HG02943 (cell line): ENCODE data around the gene TP53RK.
A peak's percentile ranks its signal among the peaks of the same experiment; 100 is the strongest.

Experiments
- ATAC-seq: cut with Tn5 transposase; IDR thresholded peaks from one replicate; pipeline ENCODE4 v1.9.1; 2021; ENCODE audit warnings: mild to moderate bottlenecking, low read depth, moderate library complexity; ENCODE audit not compliant: unreplicated experiment

Gene TP53RK

GRCh38 chr20:46689082-46689753, at the start of gene TP53RK:
TP53RK (minus strand) TSS chr20:46689444; CDS start chr20:46689414, 30 bp downstream.
- ATAC-seq = peak; percentile 92

- no peak for ATAC-seq
Measured at GRCh38 chr20:46735436-46735835, 46.2 kb upstream of the TP53RK start.

DNA sequence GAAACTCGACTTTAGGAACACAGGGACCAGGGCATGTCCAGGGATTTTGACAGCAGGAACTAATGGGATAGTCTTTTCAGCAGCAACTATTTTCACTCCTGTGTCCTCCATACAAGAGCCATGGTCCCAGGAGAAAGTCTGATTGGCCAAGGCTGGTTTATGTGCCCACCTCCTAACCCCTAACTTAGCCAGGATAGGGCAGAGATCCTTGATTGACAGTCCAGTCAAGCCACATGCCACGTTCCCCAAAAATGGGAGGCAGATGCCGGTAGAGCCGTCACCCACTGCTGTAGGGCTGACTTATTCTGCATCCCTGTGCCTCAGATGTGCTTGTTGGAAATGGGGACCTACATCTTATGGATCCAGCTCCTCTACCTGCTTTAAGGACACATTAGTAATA, 42.5 kb upstream of the TP53RK start:
- ATAC-seq = no peak

- ATAC-seq = no peak
Measured at GRCh38 chr20:46725186-46726165, 36.2 kb upstream of the TP53RK start.

DNA sequence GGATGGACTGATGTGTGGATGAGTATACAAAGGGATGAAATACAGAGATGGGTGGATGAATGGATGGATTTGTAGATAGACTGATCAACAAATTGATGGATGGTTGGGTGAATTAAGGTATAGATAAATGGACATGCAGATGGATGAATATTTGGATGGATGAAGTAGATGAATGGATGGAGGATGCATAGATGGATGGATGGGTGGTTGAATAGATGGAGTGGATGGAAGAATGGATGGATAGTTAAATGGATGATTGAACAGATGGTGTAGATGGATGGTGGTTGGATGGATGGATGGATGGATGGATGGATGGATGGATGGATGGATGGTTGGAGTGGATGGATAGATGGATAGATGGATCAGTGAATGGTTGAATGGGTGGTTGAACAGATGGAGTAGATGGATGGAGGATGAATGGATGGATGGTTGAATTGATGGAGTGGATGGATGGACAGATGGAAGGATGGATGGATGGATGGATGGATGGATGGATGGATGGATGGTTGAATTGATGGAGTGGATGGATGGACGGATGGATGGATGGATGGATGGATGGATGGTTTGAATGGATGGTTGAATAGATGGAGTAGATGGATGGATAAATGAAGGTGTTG, 35.2 kb upstream of the TP53RK start:
- ATAC-seq = no peak

DNA sequence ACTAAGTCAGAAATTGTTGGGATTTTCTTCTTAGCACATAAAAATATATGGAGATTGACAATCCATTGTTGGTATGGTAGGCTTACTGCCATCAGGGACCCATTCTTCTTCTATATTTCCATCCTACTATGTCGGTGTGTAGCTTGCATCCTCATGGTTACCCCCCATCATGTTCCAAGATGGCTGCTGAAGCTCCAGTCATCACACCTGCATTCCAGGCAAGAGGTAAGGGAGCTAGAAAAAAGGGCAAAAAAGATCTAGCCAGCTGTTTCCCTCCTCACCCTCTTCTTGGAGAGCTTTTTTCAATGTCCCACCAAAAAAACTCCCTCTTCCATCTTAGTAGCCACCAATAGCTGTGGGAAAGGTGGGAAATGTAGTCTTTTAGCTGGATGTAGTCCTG, 33.8 kb upstream of the TP53RK start:
- no peak for ATAC-seq

DNA sequence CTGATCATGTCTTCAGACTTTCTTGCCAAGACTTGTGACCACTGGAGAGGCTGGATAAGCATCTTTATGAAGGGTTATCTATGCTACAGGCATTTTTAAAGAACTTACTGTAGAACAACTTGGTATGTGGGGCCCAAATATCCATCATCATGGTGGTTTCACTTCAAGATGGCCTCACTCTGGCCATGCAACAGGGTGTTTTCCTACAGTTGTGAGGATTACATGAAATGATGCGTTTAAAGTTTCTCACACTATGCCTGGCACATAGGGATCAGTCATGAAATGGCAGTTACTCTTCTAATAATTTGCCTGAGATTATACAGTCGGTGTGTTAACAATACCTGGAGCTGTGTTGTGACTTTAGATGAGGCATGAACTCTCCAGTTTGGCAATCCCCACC, 33.2 kb upstream of the TP53RK start:
- no peak for ATAC-seq

DNA sequence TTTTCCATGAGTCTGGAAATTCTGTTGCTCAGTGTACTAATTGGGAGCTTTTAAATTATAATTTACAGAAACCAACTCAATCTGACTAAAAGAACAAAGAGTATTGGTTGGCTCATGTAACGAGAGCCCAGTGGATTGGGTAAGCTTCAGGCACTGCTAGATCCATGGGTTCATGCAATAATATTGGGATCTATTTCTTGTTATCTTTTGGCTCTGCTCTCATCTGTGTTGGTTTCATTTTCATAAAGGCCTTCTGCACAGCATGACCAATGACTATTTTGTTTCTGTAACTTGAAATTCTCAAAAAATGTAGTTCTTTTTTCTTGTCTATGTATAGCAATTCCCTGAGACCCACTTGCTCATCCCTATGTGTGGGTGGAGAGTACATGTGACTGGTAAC, 32.2 kb upstream of the TP53RK start:
- ATAC-seq = no peak

GRCh38 chr20:46720776-46721425, 31.7 kb upstream of the TP53RK start:
- ATAC-seq = no peak

- ATAC-seq = no peak
Measured at GRCh38 chr20:46720019-46720418, 30.8 kb upstream of the TP53RK start.

- ATAC-seq = no peak
Measured at GRCh38 chr20:46717818-46718541, 28.7 kb upstream of the TP53RK start.

DNA sequence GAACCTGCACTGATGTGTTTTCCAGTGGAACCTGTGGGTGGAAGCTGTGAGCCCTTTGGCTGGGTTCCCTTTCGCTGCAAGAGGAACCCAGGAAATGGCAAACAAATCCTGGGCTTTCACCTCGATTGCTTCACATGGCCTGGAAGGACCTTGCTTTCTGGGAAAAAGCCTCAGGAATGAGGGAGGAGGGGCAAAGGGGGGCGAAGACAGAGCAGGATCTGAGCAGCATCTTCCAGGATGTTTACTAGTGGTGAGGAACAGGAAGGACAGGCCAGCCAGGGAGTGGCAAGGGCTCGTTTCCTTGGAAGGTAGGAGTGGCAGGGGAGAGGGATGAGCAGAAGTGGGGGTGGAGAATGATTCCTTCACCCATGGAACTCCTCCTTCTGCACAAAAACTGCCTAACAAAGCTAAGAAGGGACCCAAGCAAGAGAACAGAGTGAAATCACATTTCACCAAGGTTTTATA, 26.1 kb upstream of the TP53RK start:
- ATAC-seq = no peak

- no peak for ATAC-seq
Measured at GRCh38 chr20:46713957-46714834, 25.0 kb upstream of the TP53RK start.

GRCh38 chr20:46712056-46712636, 22.9 kb upstream of the TP53RK start:
- ATAC-seq = no peak

GRCh38 chr20:46710153-46710913, 21.1 kb upstream of the TP53RK start:
- ATAC-seq = no peak

DNA sequence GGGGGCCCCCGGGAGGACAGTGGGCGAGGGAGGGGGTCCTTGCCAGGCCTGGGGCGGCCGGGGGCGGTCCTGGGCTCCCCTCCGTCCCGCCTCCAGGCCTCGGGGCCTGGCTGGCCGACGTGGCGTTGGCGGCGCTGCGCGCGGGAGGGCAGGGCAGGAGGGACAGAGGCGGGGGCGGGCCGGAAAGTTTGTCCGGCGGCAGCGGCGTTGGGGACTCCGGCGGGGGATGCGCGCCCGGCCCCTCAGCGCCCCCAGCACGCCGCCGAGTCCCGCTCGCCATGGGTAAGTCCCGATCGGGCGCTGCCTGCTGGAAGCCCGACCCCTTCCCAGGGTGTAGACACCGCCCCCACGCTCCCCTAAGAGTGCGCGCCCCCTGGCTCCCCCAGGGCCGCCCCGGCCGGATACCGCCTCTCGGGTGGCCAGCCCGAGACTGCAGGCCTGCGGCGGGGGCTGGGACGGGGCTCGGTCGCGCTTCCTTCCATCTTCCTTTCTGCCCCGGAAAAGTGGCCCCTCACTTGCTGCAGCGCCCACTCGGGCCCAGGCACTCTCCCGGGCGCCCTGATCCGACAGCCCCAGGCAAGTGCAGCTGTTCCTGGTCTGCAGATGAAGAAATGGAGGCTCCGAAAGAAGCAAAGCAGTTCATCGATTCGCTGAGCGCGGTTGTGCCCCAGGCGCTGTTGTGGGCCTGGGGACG, 20.4 kb upstream of the TP53RK start, which contains the start of gene SLC2A10:
Gene SLC2A10, plus strand, starts transcription at position 191 of the 694 bp plus-strand sequence. Its CDS starts 88 bp downstream, at position 279.
- no peak for ATAC-seq

GRCh38 chr20:46709055-46709458, 19.8 kb upstream of the TP53RK start:
- no peak for ATAC-seq
